HepG2 (cell line): Measurements from ENCODE around the gene GJD4. TPM values are rescaled to one million over a fixed set of nuclear protein-coding genes. Genes with fewer than 3 reads are reported as not detected.

Experiments
- KDM1A ChIP-seq: IDR thresholded peaks from 2 replicates; pipeline ENCODE4 v1.6.1; 2016; ENCODE audit warnings: missing compliant biosample characterization
- KLF12 ChIP-seq: sonication (generic); formaldehyde crosslinking; IDR thresholded peaks from 2 replicates; pipeline ENCODE4 v1.4.0; 2020; ENCODE audit warnings: missing genetic modification reagents, borderline replicate concordance
- MAFG ChIP-seq: sonication (generic); formaldehyde crosslinking; IDR thresholded peaks from 2 replicates; pipeline ENCODE4 v1.5.1; 2020; ENCODE audit warnings: mild to moderate bottlenecking, missing genetic modification reagents
- MAZ ChIP-seq, 2 experiments: sonication (generic) in 1 of 2; formaldehyde crosslinking in 1 of 2; IDR thresholded peaks; 2 replicates each; pipeline versions ENCODE4 v1.5.0 to v1.6.1; 2012 to 2020; ENCODE audit warnings: low read depth in 2 of 2, mild to moderate bottlenecking in 2 of 2, borderline replicate concordance in 1 of 2, improper control_type of control experiment in 1 of 2, low read length in 1 of 2, missing genetic modification reagents in 1 of 2, moderate library complexity in 1 of 2
- MED8 ChIP-seq: sonication (generic); formaldehyde crosslinking; IDR thresholded peaks from 2 replicates; pipeline ENCODE4 v1.8.1; 2023; ENCODE audit warnings: mild to moderate bottlenecking, missing genetic modification reagents; ENCODE audit not compliant: insufficient replicate concordance
- MYC ChIP-seq: sonication (generic); formaldehyde crosslinking; IDR thresholded peaks from 2 replicates; pipeline ENCODE4 v1.9.0; 2021; ENCODE audit warnings: missing genetic modification reagents, borderline replicate concordance
- NCOR1 ChIP-seq: fragments of 200-600 bp; sonication (generic); IDR thresholded peaks from 2 replicates; pipeline ENCODE4 v1.7.0; 2017; ENCODE audit warnings: antibody characterized with exemption, low read length, borderline replicate concordance
- NFE2L1 ChIP-seq: sonication (generic); formaldehyde crosslinking; IDR thresholded peaks from 2 replicates; pipeline ENCODE4 v1.4.0; 2020; ENCODE audit warnings: missing genetic modification reagents, mild to moderate bottlenecking, borderline replicate concordance
- SCMH1 ChIP-seq: sonication (generic); formaldehyde crosslinking; IDR thresholded peaks from 2 replicates; pipeline ENCODE4 v1.9.0; 2021; ENCODE audit warnings: missing genetic modification reagents, mild to moderate bottlenecking, borderline replicate concordance
- ZFYVE20 ChIP-seq: sonication (generic); formaldehyde crosslinking; IDR thresholded peaks from 2 replicates; pipeline ENCODE4 v1.8.0; 2023; ENCODE audit warnings: low read depth, mild to moderate bottlenecking, moderate library complexity, missing genetic modification reagents, borderline replicate concordance
- ZNF589 ChIP-seq: sonication (generic); formaldehyde crosslinking; conservative IDR thresholded peaks from 2 replicates; pipeline ENCODE4 v1.8.0; 2022; ENCODE audit warnings: mild to moderate bottlenecking, moderate library complexity, missing genetic modification reagents
- ZNF678 ChIP-seq: sonication (generic); formaldehyde crosslinking; IDR thresholded peaks from 2 replicates; pipeline ENCODE4 v1.4.0; 2020; ENCODE audit warnings: mild to moderate bottlenecking, missing genetic modification reagents
- ZNF83 ChIP-seq: sonication (generic); formaldehyde crosslinking; IDR thresholded peaks from 2 replicates; pipeline ENCODE4 v1.4.0; 2020; ENCODE audit warnings: missing genetic modification reagents, mild to moderate bottlenecking, borderline replicate concordance
- polyA plus RNA-seq, 8 experiments: library from polyadenylated mRNA; depleted of rRNA in 3 of 8; stranded (reverse) in 7 of 8; unstranded in 1 of 8; fragments of >200 nt; fragmentation: Illumina TruSeq in 4 of 8; extraction: Trizol in 4 of 8; gene quantifications; 2 replicates each; pipeline versions ENCODE4 v1.2.1 to v1.2.3, GENCODE V29; 2011 to 2016; ENCODE audit warnings: low read depth in 4 of 8, missing spikeins in 1 of 8, mixed read lengths in 1 of 8; ENCODE audit not compliant: insufficient read depth in 1 of 8
- total RNA-seq, 5 experiments: library from RNA; depleted of rRNA; stranded (reverse); fragments of >200 nt; fragmentation: Illumina TruSeq; extraction: Trizol; gene quantifications; 2 replicates each; pipeline ENCODE4 v1.2.3, GENCODE V29; 2016; ENCODE audit warnings: low read depth in 1 of 5
- TF ChIP-seq, protein P1 (sequence below): IDR thresholded peaks from 2 replicates; pipeline ENCODE4 v1.6.1; 2012; ENCODE audit warnings: low read length, improper control_type of control experiment
- TF ChIP-seq, protein P2 (sequence below): sonication (generic); formaldehyde crosslinking; IDR thresholded peaks from 2 replicates; pipeline ENCODE4 v1.9.0; 2021; ENCODE audit warnings: mild to moderate bottlenecking, missing genetic modification reagents
- TF ChIP-seq, protein P3 (sequence below): sonication (generic); formaldehyde crosslinking; IDR thresholded peaks from 2 replicates; pipeline ENCODE4 v1.4.0; 2020; ENCODE audit warnings: missing genetic modification reagents
- TF ChIP-seq, protein P4 (sequence below): sonication (generic); formaldehyde crosslinking; IDR thresholded peaks from 2 replicates; pipeline ENCODE4 v1.4.0; 2020; ENCODE audit warnings: mild to moderate bottlenecking, low read depth, missing genetic modification reagents

GJD4 gene
- total and polyA plus RNA-seq, 2 of the 13 experiments (the other 11 are each of a cell fraction or from before 2014, with no cell fraction given), result not detected

DNA sequence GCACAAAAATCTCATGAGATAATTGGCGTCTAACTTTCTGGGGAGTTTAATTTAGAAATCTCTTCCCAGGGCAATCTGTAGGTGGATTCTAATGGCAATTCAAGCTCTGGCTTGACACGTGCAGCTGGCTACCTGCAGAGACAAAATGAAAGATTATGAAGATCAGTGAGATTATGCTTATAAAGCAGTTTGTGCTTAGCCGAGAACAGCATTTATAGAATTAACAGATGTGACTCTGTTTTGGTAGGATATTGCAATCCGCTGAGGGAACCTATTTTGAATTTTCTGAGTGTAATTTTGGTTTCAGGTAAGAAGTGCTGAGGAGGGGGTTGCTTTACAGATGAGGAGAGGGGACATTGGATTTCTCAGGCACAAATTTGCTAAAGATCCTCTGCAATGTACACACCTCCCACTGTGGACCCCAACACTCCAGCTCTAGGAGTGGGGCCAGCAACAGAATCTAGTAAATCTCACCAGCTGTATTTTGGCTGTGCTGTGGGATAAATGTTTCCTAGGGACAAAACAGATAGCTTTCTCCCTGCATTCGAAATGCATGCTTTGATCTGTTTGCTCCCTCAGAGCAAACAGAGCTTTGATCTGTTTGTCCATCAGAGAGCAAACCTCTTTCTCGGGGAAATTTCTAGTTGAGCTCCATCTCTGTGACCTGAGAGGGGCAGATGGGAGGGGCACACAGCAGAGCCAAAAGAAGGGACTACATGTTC, 7.4 kb downstream of the GJD4 start (continued):
- TF ChIP-seq NFE2L1 (no peak), NCOR1 (no peak; the same call in 1 of the 2 replicates), SCMH1 (CRISPR knock-in tag) (no peak), ZFYVE20 (no peak), MAFG (CRISPR knock-in tag) (no peak), ZNF83 (CRISPR knock-in tag) (no peak), MED8 (CRISPR knock-in tag) (no peak), ZNF678 (no peak), MYC (CRISPR knock-in tag) (no peak), MAZ (IDR thresholded peaks at IDR 0.05; ENCODE audit: borderline replicate concordance, low read depth, low read length) (no peak), MAZ (CRISPR knock-in tag; IDR thresholded peaks at IDR 0.05; ENCODE audit: low read depth) (no peak), KDM1A (no peak), KLF12 (no peak), ZNF589 (no peak)
- TF ChIP-seq, protein P1, sequence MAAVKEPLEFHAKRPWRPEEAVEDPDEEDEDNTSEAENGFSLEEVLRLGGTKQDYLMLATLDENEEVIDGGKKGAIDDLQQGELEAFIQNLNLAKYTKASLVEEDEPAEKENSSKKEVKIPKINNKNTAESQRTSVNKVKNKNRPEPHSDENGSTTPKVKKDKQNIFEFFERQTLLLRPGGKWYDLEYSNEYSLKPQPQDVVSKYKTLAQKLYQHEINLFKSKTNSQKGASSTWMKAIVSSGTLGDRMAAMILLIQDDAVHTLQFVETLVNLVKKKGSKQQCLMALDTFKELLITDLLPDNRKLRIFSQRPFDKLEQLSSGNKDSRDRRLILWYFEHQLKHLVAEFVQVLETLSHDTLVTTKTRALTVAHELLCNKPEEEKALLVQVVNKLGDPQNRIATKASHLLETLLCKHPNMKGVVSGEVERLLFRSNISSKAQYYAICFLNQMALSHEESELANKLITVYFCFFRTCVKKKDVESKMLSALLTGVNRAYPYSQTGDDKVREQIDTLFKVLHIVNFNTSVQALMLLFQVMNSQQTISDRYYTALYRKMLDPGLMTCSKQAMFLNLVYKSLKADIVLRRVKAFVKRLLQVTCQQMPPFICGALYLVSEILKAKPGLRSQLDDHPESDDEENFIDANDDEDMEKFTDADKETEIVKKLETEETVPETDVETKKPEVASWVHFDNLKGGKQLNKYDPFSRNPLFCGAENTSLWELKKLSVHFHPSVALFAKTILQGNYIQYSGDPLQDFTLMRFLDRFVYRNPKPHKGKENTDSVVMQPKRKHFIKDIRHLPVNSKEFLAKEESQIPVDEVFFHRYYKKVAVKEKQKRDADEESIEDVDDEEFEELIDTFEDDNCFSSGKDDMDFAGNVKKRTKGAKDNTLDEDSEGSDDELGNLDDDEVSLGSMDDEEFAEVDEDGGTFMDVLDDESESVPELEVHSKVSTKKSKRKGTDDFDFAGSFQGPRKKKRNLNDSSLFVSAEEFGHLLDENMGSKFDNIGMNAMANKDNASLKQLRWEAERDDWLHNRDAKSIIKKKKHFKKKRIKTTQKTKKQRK, result no peak
- TF ChIP-seq, protein P2, sequence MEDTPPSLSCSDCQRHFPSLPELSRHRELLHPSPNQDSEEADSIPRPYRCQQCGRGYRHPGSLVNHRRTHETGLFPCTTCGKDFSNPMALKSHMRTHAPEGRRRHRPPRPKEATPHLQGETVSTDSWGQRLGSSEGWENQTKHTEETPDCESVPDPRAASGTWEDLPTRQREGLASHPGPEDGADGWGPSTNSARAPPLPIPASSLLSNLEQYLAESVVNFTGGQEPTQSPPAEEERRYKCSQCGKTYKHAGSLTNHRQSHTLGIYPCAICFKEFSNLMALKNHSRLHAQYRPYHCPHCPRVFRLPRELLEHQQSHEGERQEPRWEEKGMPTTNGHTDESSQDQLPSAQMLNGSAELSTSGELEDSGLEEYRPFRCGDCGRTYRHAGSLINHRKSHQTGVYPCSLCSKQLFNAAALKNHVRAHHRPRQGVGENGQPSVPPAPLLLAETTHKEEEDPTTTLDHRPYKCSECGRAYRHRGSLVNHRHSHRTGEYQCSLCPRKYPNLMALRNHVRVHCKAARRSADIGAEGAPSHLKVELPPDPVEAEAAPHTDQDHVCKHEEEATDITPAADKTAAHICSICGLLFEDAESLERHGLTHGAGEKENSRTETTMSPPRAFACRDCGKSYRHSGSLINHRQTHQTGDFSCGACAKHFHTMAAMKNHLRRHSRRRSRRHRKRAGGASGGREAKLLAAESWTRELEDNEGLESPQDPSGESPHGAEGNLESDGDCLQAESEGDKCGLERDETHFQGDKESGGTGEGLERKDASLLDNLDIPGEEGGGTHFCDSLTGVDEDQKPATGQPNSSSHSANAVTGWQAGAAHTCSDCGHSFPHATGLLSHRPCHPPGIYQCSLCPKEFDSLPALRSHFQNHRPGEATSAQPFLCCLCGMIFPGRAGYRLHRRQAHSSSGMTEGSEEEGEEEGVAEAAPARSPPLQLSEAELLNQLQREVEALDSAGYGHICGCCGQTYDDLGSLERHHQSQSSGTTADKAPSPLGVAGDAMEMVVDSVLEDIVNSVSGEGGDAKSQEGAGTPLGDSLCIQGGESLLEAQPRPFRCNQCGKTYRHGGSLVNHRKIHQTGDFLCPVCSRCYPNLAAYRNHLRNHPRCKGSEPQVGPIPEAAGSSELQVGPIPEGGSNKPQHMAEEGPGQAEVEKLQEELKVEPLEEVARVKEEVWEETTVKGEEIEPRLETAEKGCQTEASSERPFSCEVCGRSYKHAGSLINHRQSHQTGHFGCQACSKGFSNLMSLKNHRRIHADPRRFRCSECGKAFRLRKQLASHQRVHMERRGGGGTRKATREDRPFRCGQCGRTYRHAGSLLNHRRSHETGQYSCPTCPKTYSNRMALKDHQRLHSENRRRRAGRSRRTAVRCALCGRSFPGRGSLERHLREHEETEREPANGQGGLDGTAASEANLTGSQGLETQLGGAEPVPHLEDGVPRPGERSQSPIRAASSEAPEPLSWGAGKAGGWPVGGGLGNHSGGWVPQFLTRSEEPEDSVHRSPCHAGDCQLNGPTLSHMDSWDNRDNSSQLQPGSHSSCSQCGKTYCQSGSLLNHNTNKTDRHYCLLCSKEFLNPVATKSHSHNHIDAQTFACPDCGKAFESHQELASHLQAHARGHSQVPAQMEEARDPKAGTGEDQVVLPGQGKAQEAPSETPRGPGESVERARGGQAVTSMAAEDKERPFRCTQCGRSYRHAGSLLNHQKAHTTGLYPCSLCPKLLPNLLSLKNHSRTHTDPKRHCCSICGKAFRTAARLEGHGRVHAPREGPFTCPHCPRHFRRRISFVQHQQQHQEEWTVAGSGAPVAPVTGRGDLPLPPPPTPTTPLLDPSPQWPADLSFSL (CRISPR knock-in tag), result no peak
- TF ChIP-seq, protein P3, sequence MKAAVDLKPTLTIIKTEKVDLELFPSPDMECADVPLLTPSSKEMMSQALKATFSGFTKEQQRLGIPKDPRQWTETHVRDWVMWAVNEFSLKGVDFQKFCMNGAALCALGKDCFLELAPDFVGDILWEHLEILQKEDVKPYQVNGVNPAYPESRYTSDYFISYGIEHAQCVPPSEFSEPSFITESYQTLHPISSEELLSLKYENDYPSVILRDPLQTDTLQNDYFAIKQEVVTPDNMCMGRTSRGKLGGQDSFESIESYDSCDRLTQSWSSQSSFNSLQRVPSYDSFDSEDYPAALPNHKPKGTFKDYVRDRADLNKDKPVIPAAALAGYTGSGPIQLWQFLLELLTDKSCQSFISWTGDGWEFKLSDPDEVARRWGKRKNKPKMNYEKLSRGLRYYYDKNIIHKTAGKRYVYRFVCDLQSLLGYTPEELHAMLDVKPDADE (CRISPR knock-in tag), result no peak
- TF ChIP-seq, protein P4, sequence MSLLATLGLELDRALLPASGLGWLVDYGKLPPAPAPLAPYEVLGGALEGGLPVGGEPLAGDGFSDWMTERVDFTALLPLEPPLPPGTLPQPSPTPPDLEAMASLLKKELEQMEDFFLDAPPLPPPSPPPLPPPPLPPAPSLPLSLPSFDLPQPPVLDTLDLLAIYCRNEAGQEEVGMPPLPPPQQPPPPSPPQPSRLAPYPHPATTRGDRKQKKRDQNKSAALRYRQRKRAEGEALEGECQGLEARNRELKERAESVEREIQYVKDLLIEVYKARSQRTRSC (CRISPR knock-in tag), result no peak
